H1 (cell line): Measurements from ENCODE around the gene PMM2. TPM values are rescaled to one million over a fixed set of nuclear protein-coding genes. Genes with fewer than 3 reads are reported as not detected.

ENCODE experiments used
- CTCF ChIA-PET: fragments of 300-600 bp; sonication (Branson Sonifier 250); formaldehyde crosslinking; loops from one replicate; lab custom pipeline; 2021; ENCODE audit not compliant: partially characterized antibody; lab: Charles Lee
- POLR2A ChIA-PET: fragments of 300-600 bp; sonication (Branson Sonifier 250); formaldehyde crosslinking; loops from one replicate; lab custom pipeline; 2021; ENCODE audit warnings: inconsistent platforms; ENCODE audit not compliant: partially characterized antibody; lab: Charles Lee
- DNase-seq, 2 experiments: peaks; one replicate each; pipeline versions ENCODE4 v3.0.0 to v3.0.0-alpha.2; 2010 to 2022; ENCODE audit warnings: low spot score in 2 of 2, low read depth in 1 of 2, mixed read lengths in 1 of 2
- FAIRE-seq: peaks from 2 replicates; lab custom pipeline; 2011; peaks lifted over from hg19 to GRCh38; lab: Jason Lieb, UNC
- H2AFZ ChIP-seq: 2 replicates; pipeline ENCODE4 v1.8.1; 2012; ENCODE audit warnings: low read length, inconsistent platforms
- H2AK5ac ChIP-seq: 2 replicates; pipeline ENCODE4 v1.6.1; 2013; ENCODE audit warnings: low read depth, low read length
- H2BK120ac ChIP-seq: replicated peaks from 2 replicates; pipeline ENCODE3; 2013; ENCODE audit warnings: low read depth, low read length, inconsistent platforms
- H2BK12ac ChIP-seq: 2 replicates; pipeline ENCODE4 v1.6.1; 2013; ENCODE audit warnings: low read depth, low read length
- H2BK15ac ChIP-seq: 2 replicates; pipeline ENCODE4 v1.6.1; 2013; ENCODE audit warnings: low read length
- H2BK20ac ChIP-seq: 2 replicates; pipeline ENCODE4 v1.6.1; 2013; ENCODE audit warnings: low read length
- H2BK5ac ChIP-seq: 2 replicates; pipeline ENCODE4 v1.6.1; 2013; ENCODE audit warnings: low read depth, low read length
- H3K14ac ChIP-seq: 2 replicates; pipeline ENCODE4 v1.6.1; 2013; ENCODE audit warnings: inconsistent platforms; ENCODE audit not compliant: insufficient read length
- H3K18ac ChIP-seq: 2 replicates; pipeline ENCODE4 v1.6.1; 2013; ENCODE audit warnings: low read length; ENCODE audit errors: extremely low read depth
- H3K23ac ChIP-seq: 2 replicates; pipeline ENCODE4 v1.6.1; 2013; ENCODE audit warnings: inconsistent platforms; ENCODE audit not compliant: insufficient read length
- H3K23me2 ChIP-seq: 2 replicates; pipeline ENCODE4 v1.6.1; 2013; ENCODE audit warnings: low read depth, low read length
- H3K27ac ChIP-seq: 2 replicates; pipeline ENCODE4 v1.6.1; 2011; ENCODE audit warnings: low read depth, low read length, inconsistent platforms
- H3K27me3 ChIP-seq, 4 experiments: replicated peaks in 1 of 4; 1 replicate in 1 of 4; 2 replicates in 3 of 4; pipeline versions ENCODE4 v1.6.1 to v1.8.1; 2011 to 2013; ENCODE audit warnings: low read length in 3 of 4, mild to moderate bottlenecking in 3 of 4, inconsistent platforms in 2 of 4, mixed read lengths in 2 of 4, moderate library complexity in 1 of 4; ENCODE audit not compliant: control insufficient read depth in 3 of 4, insufficient read depth in 3 of 4; ENCODE audit errors: extremely low read depth in 1 of 4
- H3K36me3 ChIP-seq, 4 experiments: 2 replicates each; pipeline versions ENCODE4 v1.6.1 to v1.8.1; 2011 to 2013; ENCODE audit warnings: mild to moderate bottlenecking in 4 of 4, low read length in 3 of 4, moderate library complexity in 2 of 4, control low read depth in 1 of 4, inconsistent platforms in 1 of 4; ENCODE audit not compliant: insufficient read depth in 4 of 4, control insufficient read depth in 2 of 4
- H3K4ac ChIP-seq: replicated peaks from 2 replicates; pipeline ENCODE3; 2013; ENCODE audit warnings: low read length, low read depth, mixed read lengths, inconsistent platforms; ENCODE audit not compliant: insufficient read length
- H3K4me1 ChIP-seq, 4 experiments: replicated peaks in 1 of 4; 1 replicate in 1 of 4; 2 replicates in 3 of 4; pipeline versions ENCODE4 v1.6.1 to v1.8.1; 2011 to 2013; ENCODE audit warnings: low read length in 3 of 4, inconsistent platforms in 2 of 4, mixed read lengths in 1 of 4; ENCODE audit not compliant: insufficient read depth in 4 of 4, control insufficient read depth in 3 of 4
- H3K4me2 ChIP-seq, 2 experiments: 2 replicates each; pipeline versions ENCODE4 v1.6.1 to v1.8.1; 2011 to 2013; ENCODE audit warnings: low read depth in 2 of 2, low read length in 2 of 2, control low read depth in 1 of 2, inconsistent platforms in 1 of 2, mild to moderate bottlenecking in 1 of 2; ENCODE audit not compliant: insufficient read depth in 1 of 2
- H3K4me3 ChIP-seq, 4 experiments: fragments of 200-600, 300-600 bp in 1 of 4; sonication (generic), shearing (Covaris generic), sonication (Bioruptor Twin) in 1 of 4; 2 replicates each; pipeline versions ENCODE4 v1.5.1 to v1.8.1; 2011 to 2016; ENCODE audit warnings: low read length in 4 of 4, low read depth in 3 of 4, control low read depth in 2 of 4, inconsistent platforms in 2 of 4, mild to moderate bottlenecking in 2 of 4, mixed read lengths in 1 of 4, moderate library complexity in 1 of 4; ENCODE audit not compliant: insufficient read depth in 2 of 4; ENCODE audit errors: extremely low read depth in 1 of 4
- H3K56ac ChIP-seq: replicated peaks from 2 replicates; pipeline ENCODE3; 2013; ENCODE audit warnings: low read depth, mild to moderate bottlenecking, mixed read lengths, low read length, inconsistent platforms; ENCODE audit not compliant: insufficient read length
- H3K79me1 ChIP-seq: 2 replicates; pipeline ENCODE4 v1.6.1; 2013; ENCODE audit warnings: low read depth, low read length, control low read depth
- H3K79me2 ChIP-seq, 2 experiments: 2 replicates each; pipeline versions ENCODE4 v1.6.1 to v1.8.1; 2012 to 2013; ENCODE audit warnings: low read length in 2 of 2, mild to moderate bottlenecking in 2 of 2, inconsistent platforms in 1 of 2; ENCODE audit not compliant: insufficient read depth in 2 of 2, control insufficient read depth in 1 of 2
- H3K9ac ChIP-seq, 4 experiments: replicated peaks in 1 of 4; 1 replicate in 1 of 4; 2 replicates in 3 of 4; pipeline versions ENCODE4 v1.6.1 to v1.8.1; 2011 to 2013; ENCODE audit warnings: low read depth in 3 of 4, low read length in 3 of 4, control low read depth in 2 of 4, mild to moderate bottlenecking in 2 of 4, moderate library complexity in 2 of 4, inconsistent platforms in 1 of 4; ENCODE audit errors: extremely low read depth in 1 of 4
- H3K9me3 ChIP-seq, 2 experiments: 2 replicates each; pipeline versions ENCODE4 v1.6.1 to v1.8.1; 2012 to 2013; ENCODE audit warnings: mild to moderate bottlenecking in 2 of 2, moderate library complexity in 2 of 2, control low read depth in 1 of 2, inconsistent platforms in 1 of 2, low read depth in 1 of 2, low read length in 1 of 2, mixed read lengths in 1 of 2; ENCODE audit not compliant: insufficient read depth in 2 of 2
- H4K20me1 ChIP-seq, 2 experiments: replicated peaks in 1 of 2; 2 replicates each; pipeline versions ENCODE3 to v1.8.1; 2011 to 2013; ENCODE audit warnings: inconsistent platforms in 2 of 2, low read length in 2 of 2, mild to moderate bottlenecking in 1 of 2; ENCODE audit not compliant: insufficient read depth in 2 of 2, control insufficient read depth in 1 of 2
- H4K5ac ChIP-seq: 2 replicates; pipeline ENCODE4 v1.6.1; 2013; ENCODE audit warnings: low read length, low read depth, mixed read lengths, inconsistent platforms; ENCODE audit not compliant: insufficient read length
- H4K8ac ChIP-seq: 2 replicates; pipeline ENCODE4 v1.8.0; 2013; ENCODE audit warnings: mild to moderate bottlenecking, moderate library complexity, low read length, inconsistent platforms; ENCODE audit not compliant: insufficient read depth; ENCODE audit errors: extremely low read depth
- H4K91ac ChIP-seq: replicated peaks from 2 replicates; pipeline ENCODE3; 2013; ENCODE audit warnings: low read length, mixed read lengths, inconsistent platforms; ENCODE audit not compliant: insufficient read length
- BRCA1 ChIP-seq: IDR thresholded peaks from 2 replicates; pipeline ENCODE4 v1.6.1; 2012; ENCODE audit warnings: low read depth, low read length, improper control_type of control experiment
- CHD1 ChIP-seq: IDR thresholded peaks from 2 replicates; pipeline ENCODE4 v1.6.1; 2012; ENCODE audit warnings: low read depth, low read length, improper control_type of control experiment
- EP300 ChIP-seq, 2 experiments: IDR thresholded peaks; 1 replicate in 1 of 2; 2 replicates in 1 of 2; pipeline ENCODE4 v1.6.1; 2011 to 2012; ENCODE audit warnings: low read depth in 2 of 2, low read length in 2 of 2, mild to moderate bottlenecking in 2 of 2, borderline replicate concordance in 1 of 2, inconsistent platforms in 1 of 2, moderate library complexity in 1 of 2
- HDAC6 ChIP-seq: IDR thresholded peaks from one replicate; pipeline ENCODE4 v1.7.1; 2012; ENCODE audit warnings: low read depth, mild to moderate bottlenecking, inconsistent platforms, low read length, moderate library complexity
- KDM5A ChIP-seq: fragments of 200-600 bp; IDR thresholded peaks from 2 replicates; pipeline ENCODE4 v1.7.1; 2012; ENCODE audit warnings: mild to moderate bottlenecking, low read length, inconsistent platforms, mixed read lengths
- POLR2AphosphoS5 ChIP-seq: IDR thresholded peaks from 2 replicates; pipeline ENCODE4 v1.6.1; 2011; ENCODE audit warnings: low read depth, low read length
- TAF7 ChIP-seq: optimal IDR thresholded peaks from 2 replicates; pipeline ENCODE3; 2011; ENCODE audit warnings: low read depth, mild to moderate bottlenecking, inconsistent platforms, low read length, moderate library complexity, borderline replicate concordance
- WGBS, 2 experiments: shearing (Covaris generic) in 1 of 2; methylation state at CpG; one replicate each; pipeline versions ENCODE4 v1.1.6 to v1.1.7; 2013 to 2015; ENCODE audit warnings: low lambda C conversion rate in 2 of 2, mixed read lengths in 2 of 2, inconsistent platforms in 1 of 2, low coverage in 1 of 2, missing lambda C conversion rate in 1 of 2; ENCODE audit not compliant: insufficient replicate concordance in 2 of 2, insufficient coverage in 1 of 2, insufficient read length in 1 of 2; ENCODE audit errors: extremely low coverage in 1 of 2, missing lambda C conversion rate in 1 of 2; 5-methylcytosine and 5-hydroxymethylcytosine counted together
- polyA plus RNA-seq, 7 experiments: library from polyadenylated mRNA; depleted of rRNA in 3 of 7; stranded (reverse) in 5 of 7; unstranded in 2 of 7; fragments of >200 nt in 5 of 7; fragments of 200-250 nt in 2 of 7; gene quantifications; 1 replicate in 5 of 7; 2 replicates in 1 of 7; 4 replicates in 1 of 7; pipeline versions ENCODE4 v1.2.1 to v1.2.3, GENCODE V29; 2011 to 2013; ENCODE audit warnings: missing spikeins in 2 of 7, mixed read lengths in 2 of 7
- total RNA-seq: library from RNA; stranded (reverse); fragmentation: NEBNext Ultra II Directional; extraction: Animal tissue kit (Norgen Biotek cat#: 25700); gene quantifications from 2 replicates; pipeline ENCODE4 v1.2.1, GENCODE V29; 2021

Gene PMM2
- total and polyA plus RNA-seq, 2 of the 8 experiments (the other 6 are each of a cell fraction or from before 2014, with no cell fraction given) = 26.2 to 49.4 TPM

DNA sequence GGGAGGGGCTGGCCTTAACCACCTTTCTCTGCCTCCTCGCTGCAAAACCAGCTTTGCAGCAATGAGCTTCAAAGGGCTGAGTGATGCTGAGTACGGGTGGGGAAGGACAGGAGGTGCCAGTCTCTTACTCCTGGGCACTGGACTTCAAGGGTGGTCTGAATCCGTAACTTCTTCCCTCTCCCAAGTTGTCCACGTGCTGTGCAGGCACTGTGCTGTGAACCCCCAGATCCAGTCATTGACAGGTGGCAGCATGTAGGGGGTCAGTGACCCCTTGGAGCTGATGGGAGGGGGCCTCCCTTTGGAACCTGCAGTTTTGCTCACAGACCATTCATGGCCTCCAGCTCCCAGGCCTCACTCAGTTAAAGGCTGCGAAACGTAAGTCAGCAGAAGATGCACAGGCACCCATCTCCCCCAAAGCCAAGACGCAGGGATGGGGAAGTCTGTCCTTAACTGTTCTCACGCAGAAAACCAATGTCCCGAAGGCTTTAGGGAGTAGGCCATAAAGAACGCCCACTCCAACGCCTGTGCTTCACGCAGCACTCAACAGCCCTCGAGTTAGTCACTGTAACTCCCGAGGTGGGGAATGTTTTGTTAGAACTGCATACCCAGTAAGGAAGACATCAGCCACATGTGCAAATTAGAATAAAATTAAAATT lies 92.4 kb downstream of the PMM2 start:
- Histone ChIP-seq H3K36me3 (peaks cover 23 to 47% (median 32%) of the 10 kb centered on the region in 4 experiments), H2BK20ac (no peak overlapping the region), H2BK15ac (no peak overlapping the region), H3K23me2 (no peaks in the 10 kb centered on the region), H3K27ac (no peak overlapping the region), H2BK12ac (no peak overlapping the region), H3K4me3 (no peak overlapping the region), H4K20me1 (peaks cover 2 to 15% of the 10 kb centered on the region in 2 experiments), H3K23ac (no peak overlapping the region), H3K9me3 (no peaks in the 10 kb centered on the region), H3K4ac (no peak overlapping the region), H2BK120ac (no peak overlapping the region), H3K27me3 (no peaks in the 10 kb centered on the region), H2AK5ac (no peak overlapping the region), H3K18ac (no peak overlapping the region), H4K8ac (peak overlapping the region; percentile 47; the same call in 1 of the 2 replicates), H3K9ac (no peak overlapping the region), H2AFZ (no peak overlapping the region), H2BK5ac (peak overlapping the region; percentile 35; the same call in 1 of the 2 replicates), H3K79me2 (no peaks in the 10 kb centered on the region), H4K5ac (no peak overlapping the region), H3K79me1 (no peaks in the 10 kb centered on the region), H3K56ac (no peak overlapping the region), H3K4me1 (peaks cover 0 to 16% (median 9%) of the 10 kb centered on the region in 4 experiments; a peak in 5 of 7 replicates), H3K14ac (no peak overlapping the region), H4K91ac (no peak overlapping the region), H3K4me2 (no peak overlapping the region)
- DNase-seq (no peak), FAIRE-seq (no peak)
- WGBS, 2 experiments = 93% methylated on average over 14 of the region's 14 CpGs; no CpG with 5 or more reads in 1 of the 2 experiments
- TF ChIP-seq CHD1 (no peak), KDM5A (no peak), BRCA1 (no peak), EP300 (IDR thresholded peaks at IDR 0.05; ENCODE audit: borderline replicate concordance in 1 of 2, low read depth in 2 of 2, low read length in 2 of 2) (no peak), HDAC6 (no peak), POLR2AphosphoS5 (peak; percentile 51; the same call in 1 of the 2 replicates), TAF7 (no peak)
- CTCF ChIA-PET = interaction anchor here (0.6 to 3.3 kb wide), 14 partner anchors 8 to 259 kb away, joined by 3 to 12 read pairs (median 3); no protein-coding TSS in a partner anchor
- POLR2A ChIA-PET = interaction anchor here (0.8 to 2.4 kb wide), 10 partner anchors 9 to 102 kb away, joined by 3 to 9 read pairs (median 3); no protein-coding TSS in a partner anchor
